WTC11 (cell line): ENCODE data around the gene PCDHB9. TPM values are rescaled to one million over a fixed set of nuclear protein-coding genes. Genes with fewer than 3 reads are reported as not detected.
"Not testable (repeated sequence)": the region's sequence is repeated elsewhere in the genome, so short reads cannot be mapped to it uniquely, and the experiment has no call there.

Experiments
- ATAC-seq: fragments of 200-7000 bp; cut with Tn5 transposase; 2 replicates; pipeline ENCODE4 v1.10.0; 2021; ENCODE audit warnings: mild to moderate bottlenecking, moderate library complexity
- CTCF ChIA-PET: fragments of 300-600 bp; sonication (Branson Sonifier 250); formaldehyde crosslinking; loops from one replicate; lab custom pipeline; 2021; ENCODE audit warnings: antibody characterized with exemption; lab: Charles Lee
- POLR2A ChIA-PET: fragments of 350-600 bp; sonication (Branson Sonifier 250); formaldehyde crosslinking; loops from one replicate; lab custom pipeline; 2021; ENCODE audit warnings: antibody characterized with exemption; lab: Charles Lee
- DNase-seq: peaks from one replicate; pipeline ENCODE4 v3.0.0; 2021; ENCODE audit warnings: low spot score
- H3K27ac Mint-ChIP-seq: 2 replicates; pipeline ENCODE4 v1.8.0; 2021; ENCODE audit warnings: mixed read lengths
- H3K27me3 Mint-ChIP-seq: 2 replicates; pipeline ENCODE4 v1.8.0; 2021; ENCODE audit warnings: low read depth, mild to moderate bottlenecking, moderate library complexity, mixed read lengths
- H3K36me3 Mint-ChIP-seq: 2 replicates; pipeline ENCODE4 v1.8.0; 2021; ENCODE audit warnings: mixed read lengths
- H3K4me1 Mint-ChIP-seq: 2 replicates; pipeline ENCODE4 v1.8.0; 2022; ENCODE audit warnings: mixed read lengths
- H3K4me3 Mint-ChIP-seq: 2 replicates; pipeline ENCODE4 v1.8.0; 2021; ENCODE audit warnings: mild to moderate bottlenecking, moderate library complexity, mixed read lengths
- H3K9me3 Mint-ChIP-seq: 2 replicates; pipeline ENCODE4 v1.8.0; 2021; ENCODE audit warnings: mixed read lengths
- EMX1 ChIP-seq: fragments of 250-450 bp; sonication (Bioruptor Pico); IDR thresholded peaks from 2 replicates; pipeline ENCODE4 v1.8.0; 2021; ENCODE audit warnings: mild to moderate bottlenecking
- FOXP1 ChIP-seq: sonication (generic); formaldehyde crosslinking; IDR thresholded peaks from 2 replicates; pipeline ENCODE4 v1.8.0; 2022; ENCODE audit warnings: missing genetic modification reagents, mild to moderate bottlenecking, moderate library complexity, borderline replicate concordance
- HMGA2 ChIP-seq: fragments of 250-450 bp; sonication (Bioruptor Pico); IDR thresholded peaks from 2 replicates; pipeline ENCODE4 v1.4.0; 2021; ENCODE audit warnings: mild to moderate bottlenecking, moderate library complexity
- NR2C2 ChIP-seq: sonication (generic); formaldehyde crosslinking; IDR thresholded peaks from 2 replicates; pipeline ENCODE4 v1.8.0; 2022; ENCODE audit warnings: mild to moderate bottlenecking, missing genetic modification reagents
- NR3C1 ChIP-seq: sonication (generic); formaldehyde crosslinking; conservative IDR thresholded peaks from 2 replicates; pipeline ENCODE4 v1.8.1; 2023; ENCODE audit warnings: low read depth, mild to moderate bottlenecking, missing genetic modification reagents
- SMAD4 ChIP-seq: sonication (generic); formaldehyde crosslinking; IDR thresholded peaks from 2 replicates; pipeline ENCODE4 v1.8.0; 2022; ENCODE audit warnings: mild to moderate bottlenecking, missing genetic modification reagents
- TEAD4 ChIP-seq: sonication (generic); formaldehyde crosslinking; IDR thresholded peaks from 2 replicates; pipeline ENCODE4 v1.8.0; 2022; ENCODE audit warnings: mild to moderate bottlenecking, missing genetic modification reagents
- ZNF396 ChIP-seq: fragments of 250-450 bp; sonication (Bioruptor Pico); IDR thresholded peaks from 2 replicates; pipeline ENCODE4 v1.8.0; 2021; ENCODE audit warnings: mild to moderate bottlenecking, moderate library complexity, borderline replicate concordance
- total RNA-seq: library from RNA; stranded (reverse); gene quantifications from 3 replicates; pipeline ENCODE4 v1.2.3, GENCODE V29; 2021
- TF ChIP-seq, protein P1 (sequence below): fragments of 200-600 bp; IDR thresholded peaks from 2 replicates; pipeline ENCODE4 v1.8.0; 2022; ENCODE audit warnings: antibody characterized with exemption
- TF ChIP-seq, protein P2 (sequence below): sonication (generic); formaldehyde crosslinking; IDR thresholded peaks from 2 replicates; pipeline ENCODE4 v1.8.0; 2022; ENCODE audit warnings: mild to moderate bottlenecking, missing genetic modification reagents
- TF ChIP-seq, protein P3 (sequence below): sonication (generic); formaldehyde crosslinking; IDR thresholded peaks from 2 replicates; pipeline ENCODE4 v1.8.1; 2022; ENCODE audit warnings: missing genetic modification reagents, borderline replicate concordance
- TF ChIP-seq, protein P4 (sequence below): sonication (generic); formaldehyde crosslinking; IDR thresholded peaks from 2 replicates; pipeline ENCODE4 v1.8.1; 2023; ENCODE audit warnings: mild to moderate bottlenecking, missing genetic modification reagents, borderline replicate concordance
- TF ChIP-seq, protein P5 (sequence below): sonication (generic); formaldehyde crosslinking; IDR thresholded peaks from 2 replicates; pipeline ENCODE4 v1.8.0; 2022; ENCODE audit warnings: mild to moderate bottlenecking, missing genetic modification reagents
- TF ChIP-seq, protein P6 (sequence below): fragments of 250-450 bp; sonication (Bioruptor Pico); IDR thresholded peaks from 2 replicates; pipeline ENCODE4 v1.9.0; 2021; ENCODE audit warnings: mild to moderate bottlenecking, borderline replicate concordance
- TF ChIP-seq, protein P7 (sequence below): sonication (generic); formaldehyde crosslinking; IDR thresholded peaks from 2 replicates; pipeline ENCODE4 v1.8.1; 2023; ENCODE audit warnings: mild to moderate bottlenecking, missing genetic modification reagents, moderate library complexity

PCDHB9 gene
- total RNA-seq, 1 experiment from 2014 or later = 2.3 TPM

DNA sequence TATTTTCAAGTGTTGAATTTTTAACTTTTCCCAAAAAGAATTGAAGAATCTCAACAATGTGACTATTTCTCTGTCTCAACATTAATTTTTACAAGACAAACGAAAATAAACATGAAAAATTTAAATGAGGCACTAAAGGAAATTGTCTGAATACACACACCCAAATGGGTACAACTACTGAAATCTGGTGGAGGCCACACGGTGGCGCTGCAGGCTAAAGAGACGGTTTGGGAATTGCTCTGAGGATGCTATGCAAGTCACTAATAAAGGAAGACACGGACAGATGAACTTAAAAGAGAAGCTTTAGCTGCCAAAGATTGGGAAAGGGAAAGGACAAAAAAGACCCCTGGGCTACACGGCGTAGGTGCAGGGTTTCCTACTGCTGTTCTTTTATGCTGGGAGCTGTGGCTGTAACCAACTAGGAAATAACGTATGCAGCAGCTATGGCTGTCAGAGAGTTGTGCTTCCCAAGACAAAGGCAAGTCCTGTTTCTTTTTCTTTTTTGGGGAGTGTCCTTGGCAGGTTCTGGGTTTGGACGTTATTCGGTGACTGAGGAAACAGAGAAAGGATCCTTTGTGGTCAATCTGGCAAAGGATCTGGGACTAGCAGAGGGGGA is 5.3 kb downstream of the PCDHB9 start, which contains the start of gene PCDHB10:
Gene PCDHB10 (plus strand): TSS at position 244 of the 616 bp plus-strand sequence. CDS start 200 bp downstream, at position 444.
- H3K9me3 Mint-ChIP-seq = peaks cover 25% of the 10 kb centered on the region
- POLR2A ChIA-PET = no interaction called here
- H3K4me3 Mint-ChIP-seq = peak within 1 kb of the TSS; percentile 58
- ATAC-seq = peak; percentile 88
- TF ChIP-seq TEAD4 (CRISPR knock-in tag) = no peak
- TF ChIP-seq, protein P1, sequence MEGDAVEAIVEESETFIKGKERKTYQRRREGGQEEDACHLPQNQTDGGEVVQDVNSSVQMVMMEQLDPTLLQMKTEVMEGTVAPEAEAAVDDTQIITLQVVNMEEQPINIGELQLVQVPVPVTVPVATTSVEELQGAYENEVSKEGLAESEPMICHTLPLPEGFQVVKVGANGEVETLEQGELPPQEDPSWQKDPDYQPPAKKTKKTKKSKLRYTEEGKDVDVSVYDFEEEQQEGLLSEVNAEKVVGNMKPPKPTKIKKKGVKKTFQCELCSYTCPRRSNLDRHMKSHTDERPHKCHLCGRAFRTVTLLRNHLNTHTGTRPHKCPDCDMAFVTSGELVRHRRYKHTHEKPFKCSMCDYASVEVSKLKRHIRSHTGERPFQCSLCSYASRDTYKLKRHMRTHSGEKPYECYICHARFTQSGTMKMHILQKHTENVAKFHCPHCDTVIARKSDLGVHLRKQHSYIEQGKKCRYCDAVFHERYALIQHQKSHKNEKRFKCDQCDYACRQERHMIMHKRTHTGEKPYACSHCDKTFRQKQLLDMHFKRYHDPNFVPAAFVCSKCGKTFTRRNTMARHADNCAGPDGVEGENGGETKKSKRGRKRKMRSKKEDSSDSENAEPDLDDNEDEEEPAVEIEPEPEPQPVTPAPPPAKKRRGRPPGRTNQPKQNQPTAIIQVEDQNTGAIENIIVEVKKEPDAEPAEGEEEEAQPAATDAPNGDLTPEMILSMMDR = peak; percentile 70; the same call in 1 of the 2 replicates
- peak; percentile 89 for DNase-seq
- H3K4me1 Mint-ChIP-seq = peaks cover 4% of the 10 kb centered on the region
- H3K27me3 Mint-ChIP-seq = peaks cover 4% of the 10 kb centered on the region
- no peak within 1 kb of the TSS for H3K27ac Mint-ChIP-seq
- H3K36me3 Mint-ChIP-seq = peaks cover 20% of the 10 kb centered on the region
- CTCF ChIA-PET = interaction anchor here (0.6 to 3.3 kb wide), 46 partner anchors 10 to 375 kb away, joined by 3 to 41 read pairs (median 4); partner anchors contain the start of genes PCDHB1, PCDHB12, PCDHB13 and PCDHB14

DNA sequence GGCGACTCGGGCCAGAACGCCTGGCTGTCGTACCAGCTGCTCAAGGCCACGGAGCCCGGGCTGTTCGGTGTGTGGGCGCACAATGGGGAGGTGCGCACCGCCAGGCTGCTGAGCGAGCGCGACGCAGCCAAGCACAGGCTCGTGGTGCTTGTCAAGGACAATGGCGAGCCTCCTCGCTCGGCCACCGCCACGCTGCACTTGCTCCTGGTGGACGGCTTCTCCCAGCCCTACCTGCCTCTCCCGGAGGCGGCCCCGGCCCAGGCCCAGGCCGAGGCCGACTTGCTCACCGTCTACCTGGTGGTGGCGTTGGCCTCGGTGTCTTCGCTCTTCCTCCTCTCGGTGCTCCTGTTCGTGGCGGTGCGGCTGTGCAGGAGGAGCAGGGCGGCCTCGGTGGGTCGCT is 7.4 kb downstream of the PCDHB9 start:
- H3K4me3 Mint-ChIP-seq, ATAC-seq, POLR2A ChIA-PET, H3K27me3 Mint-ChIP-seq, H3K27ac Mint-ChIP-seq, H3K4me1 Mint-ChIP-seq, DNase-seq: not testable (repeated sequence)
- Mint-ChIP-seq H3K36me3 (peaks cover 16% of the 10 kb centered on the region), H3K9me3 (peaks cover 24% of the 10 kb centered on the region)
- CTCF ChIA-PET = interaction anchor here (1.4 kb wide), 1 partner anchor 12 kb away, joined by 7 read pairs; the partner anchor contains the start of gene PCDHB16

DNA sequence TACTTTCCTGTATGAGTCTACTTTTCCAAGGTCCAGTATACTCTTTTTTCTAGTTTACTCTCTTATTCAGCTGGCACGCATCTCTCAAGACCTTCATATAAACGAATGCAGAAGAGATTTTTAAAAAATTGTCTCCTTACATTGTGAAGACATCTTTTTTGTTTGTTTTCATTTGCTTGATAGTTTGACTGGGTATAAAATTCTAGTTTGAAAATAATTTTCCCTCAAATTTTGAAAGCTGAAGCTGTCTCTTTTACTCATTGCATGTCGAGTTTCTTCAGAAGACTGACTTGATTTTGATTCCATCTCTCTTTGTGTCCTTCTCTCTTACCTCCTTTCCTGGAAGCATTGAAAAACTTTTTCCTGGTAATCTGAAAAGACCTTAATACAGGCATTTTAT is 9.4 kb downstream of the PCDHB9 start:
- POLR2A ChIA-PET = no interaction called here
- CTCF ChIA-PET = interaction anchor here (0.8 to 2.6 kb wide), 5 partner anchors 9 to 50 kb away, joined by 3 to 14 read pairs (median 6); partner anchors contain the start of genes PCDHB14, PCDHB16 and PCDHB9
- peaks cover 30% of the 10 kb centered on the region for H3K9me3 Mint-ChIP-seq
- TF ChIP-seq, protein P2, sequence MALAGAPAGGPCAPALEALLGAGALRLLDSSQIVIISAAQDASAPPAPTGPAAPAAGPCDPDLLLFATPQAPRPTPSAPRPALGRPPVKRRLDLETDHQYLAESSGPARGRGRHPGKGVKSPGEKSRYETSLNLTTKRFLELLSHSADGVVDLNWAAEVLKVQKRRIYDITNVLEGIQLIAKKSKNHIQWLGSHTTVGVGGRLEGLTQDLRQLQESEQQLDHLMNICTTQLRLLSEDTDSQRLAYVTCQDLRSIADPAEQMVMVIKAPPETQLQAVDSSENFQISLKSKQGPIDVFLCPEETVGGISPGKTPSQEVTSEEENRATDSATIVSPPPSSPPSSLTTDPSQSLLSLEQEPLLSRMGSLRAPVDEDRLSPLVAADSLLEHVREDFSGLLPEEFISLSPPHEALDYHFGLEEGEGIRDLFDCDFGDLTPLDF (CRISPR knock-in tag) = no peak
- TF ChIP-seq, protein P3, sequence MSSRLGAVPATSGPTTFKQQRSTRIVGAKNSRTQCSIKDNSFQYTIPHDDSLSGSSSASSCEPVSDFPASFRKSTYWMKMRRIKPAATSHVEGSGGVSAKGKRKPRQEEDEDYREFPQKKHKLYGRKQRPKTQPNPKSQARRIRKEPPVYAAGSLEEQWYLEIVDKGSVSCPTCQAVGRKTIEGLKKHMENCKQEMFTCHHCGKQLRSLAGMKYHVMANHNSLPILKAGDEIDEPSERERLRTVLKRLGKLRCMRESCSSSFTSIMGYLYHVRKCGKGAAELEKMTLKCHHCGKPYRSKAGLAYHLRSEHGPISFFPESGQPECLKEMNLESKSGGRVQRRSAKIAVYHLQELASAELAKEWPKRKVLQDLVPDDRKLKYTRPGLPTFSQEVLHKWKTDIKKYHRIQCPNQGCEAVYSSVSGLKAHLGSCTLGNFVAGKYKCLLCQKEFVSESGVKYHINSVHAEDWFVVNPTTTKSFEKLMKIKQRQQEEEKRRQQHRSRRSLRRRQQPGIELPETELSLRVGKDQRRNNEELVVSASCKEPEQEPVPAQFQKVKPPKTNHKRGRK (CRISPR knock-in tag) = no peak
- TF ChIP-seq, protein P4, sequence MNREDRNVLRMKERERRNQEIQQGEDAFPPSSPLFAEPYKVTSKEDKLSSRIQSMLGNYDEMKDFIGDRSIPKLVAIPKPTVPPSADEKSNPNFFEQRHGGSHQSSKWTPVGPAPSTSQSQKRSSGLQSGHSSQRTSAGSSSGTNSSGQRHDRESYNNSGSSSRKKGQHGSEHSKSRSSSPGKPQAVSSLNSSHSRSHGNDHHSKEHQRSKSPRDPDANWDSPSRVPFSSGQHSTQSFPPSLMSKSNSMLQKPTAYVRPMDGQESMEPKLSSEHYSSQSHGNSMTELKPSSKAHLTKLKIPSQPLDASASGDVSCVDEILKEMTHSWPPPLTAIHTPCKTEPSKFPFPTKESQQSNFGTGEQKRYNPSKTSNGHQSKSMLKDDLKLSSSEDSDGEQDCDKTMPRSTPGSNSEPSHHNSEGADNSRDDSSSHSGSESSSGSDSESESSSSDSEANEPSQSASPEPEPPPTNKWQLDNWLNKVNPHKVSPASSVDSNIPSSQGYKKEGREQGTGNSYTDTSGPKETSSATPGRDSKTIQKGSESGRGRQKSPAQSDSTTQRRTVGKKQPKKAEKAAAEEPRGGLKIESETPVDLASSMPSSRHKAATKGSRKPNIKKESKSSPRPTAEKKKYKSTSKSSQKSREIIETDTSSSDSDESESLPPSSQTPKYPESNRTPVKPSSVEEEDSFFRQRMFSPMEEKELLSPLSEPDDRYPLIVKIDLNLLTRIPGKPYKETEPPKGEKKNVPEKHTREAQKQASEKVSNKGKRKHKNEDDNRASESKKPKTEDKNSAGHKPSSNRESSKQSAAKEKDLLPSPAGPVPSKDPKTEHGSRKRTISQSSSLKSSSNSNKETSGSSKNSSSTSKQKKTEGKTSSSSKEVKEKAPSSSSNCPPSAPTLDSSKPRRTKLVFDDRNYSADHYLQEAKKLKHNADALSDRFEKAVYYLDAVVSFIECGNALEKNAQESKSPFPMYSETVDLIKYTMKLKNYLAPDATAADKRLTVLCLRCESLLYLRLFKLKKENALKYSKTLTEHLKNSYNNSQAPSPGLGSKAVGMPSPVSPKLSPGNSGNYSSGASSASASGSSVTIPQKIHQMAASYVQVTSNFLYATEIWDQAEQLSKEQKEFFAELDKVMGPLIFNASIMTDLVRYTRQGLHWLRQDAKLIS = no peak
- TF ChIP-seq HMGA2 (CRISPR knock-in tag) = no peak
- TF ChIP-seq, protein P5, sequence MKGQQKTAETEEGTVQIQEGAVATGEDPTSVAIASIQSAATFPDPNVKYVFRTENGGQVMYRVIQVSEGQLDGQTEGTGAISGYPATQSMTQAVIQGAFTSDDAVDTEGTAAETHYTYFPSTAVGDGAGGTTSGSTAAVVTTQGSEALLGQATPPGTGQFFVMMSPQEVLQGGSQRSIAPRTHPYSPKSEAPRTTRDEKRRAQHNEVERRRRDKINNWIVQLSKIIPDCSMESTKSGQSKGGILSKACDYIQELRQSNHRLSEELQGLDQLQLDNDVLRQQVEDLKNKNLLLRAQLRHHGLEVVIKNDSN (CRISPR knock-in tag) = no peak
- TF ChIP-seq, protein P6, sequence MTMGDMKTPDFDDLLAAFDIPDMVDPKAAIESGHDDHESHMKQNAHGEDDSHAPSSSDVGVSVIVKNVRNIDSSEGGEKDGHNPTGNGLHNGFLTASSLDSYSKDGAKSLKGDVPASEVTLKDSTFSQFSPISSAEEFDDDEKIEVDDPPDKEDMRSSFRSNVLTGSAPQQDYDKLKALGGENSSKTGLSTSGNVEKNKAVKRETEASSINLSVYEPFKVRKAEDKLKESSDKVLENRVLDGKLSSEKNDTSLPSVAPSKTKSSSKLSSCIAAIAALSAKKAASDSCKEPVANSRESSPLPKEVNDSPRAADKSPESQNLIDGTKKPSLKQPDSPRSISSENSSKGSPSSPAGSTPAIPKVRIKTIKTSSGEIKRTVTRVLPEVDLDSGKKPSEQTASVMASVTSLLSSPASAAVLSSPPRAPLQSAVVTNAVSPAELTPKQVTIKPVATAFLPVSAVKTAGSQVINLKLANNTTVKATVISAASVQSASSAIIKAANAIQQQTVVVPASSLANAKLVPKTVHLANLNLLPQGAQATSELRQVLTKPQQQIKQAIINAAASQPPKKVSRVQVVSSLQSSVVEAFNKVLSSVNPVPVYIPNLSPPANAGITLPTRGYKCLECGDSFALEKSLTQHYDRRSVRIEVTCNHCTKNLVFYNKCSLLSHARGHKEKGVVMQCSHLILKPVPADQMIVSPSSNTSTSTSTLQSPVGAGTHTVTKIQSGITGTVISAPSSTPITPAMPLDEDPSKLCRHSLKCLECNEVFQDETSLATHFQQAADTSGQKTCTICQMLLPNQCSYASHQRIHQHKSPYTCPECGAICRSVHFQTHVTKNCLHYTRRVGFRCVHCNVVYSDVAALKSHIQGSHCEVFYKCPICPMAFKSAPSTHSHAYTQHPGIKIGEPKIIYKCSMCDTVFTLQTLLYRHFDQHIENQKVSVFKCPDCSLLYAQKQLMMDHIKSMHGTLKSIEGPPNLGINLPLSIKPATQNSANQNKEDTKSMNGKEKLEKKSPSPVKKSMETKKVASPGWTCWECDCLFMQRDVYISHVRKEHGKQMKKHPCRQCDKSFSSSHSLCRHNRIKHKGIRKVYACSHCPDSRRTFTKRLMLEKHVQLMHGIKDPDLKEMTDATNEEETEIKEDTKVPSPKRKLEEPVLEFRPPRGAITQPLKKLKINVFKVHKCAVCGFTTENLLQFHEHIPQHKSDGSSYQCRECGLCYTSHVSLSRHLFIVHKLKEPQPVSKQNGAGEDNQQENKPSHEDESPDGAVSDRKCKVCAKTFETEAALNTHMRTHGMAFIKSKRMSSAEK = no peak
- TF ChIP-seq FOXP1 = no peak
- no peak for TF ChIP-seq NR3C1 (CRISPR knock-in tag)
- TF ChIP-seq ZNF396 (CRISPR knock-in tag) = no peak
- TF ChIP-seq, protein P7, sequence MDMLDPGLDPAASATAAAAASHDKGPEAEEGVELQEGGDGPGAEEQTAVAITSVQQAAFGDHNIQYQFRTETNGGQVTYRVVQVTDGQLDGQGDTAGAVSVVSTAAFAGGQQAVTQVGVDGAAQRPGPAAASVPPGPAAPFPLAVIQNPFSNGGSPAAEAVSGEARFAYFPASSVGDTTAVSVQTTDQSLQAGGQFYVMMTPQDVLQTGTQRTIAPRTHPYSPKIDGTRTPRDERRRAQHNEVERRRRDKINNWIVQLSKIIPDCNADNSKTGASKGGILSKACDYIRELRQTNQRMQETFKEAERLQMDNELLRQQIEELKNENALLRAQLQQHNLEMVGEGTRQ (CRISPR knock-in tag) = no peak
- no peak for TF ChIP-seq EMX1 (CRISPR knock-in tag)
- TF ChIP-seq NR2C2 (CRISPR knock-in tag) = no peak
- TF ChIP-seq SMAD4 = no peak
- TF ChIP-seq TEAD4 (CRISPR knock-in tag) = no peak

More for the DNA sequence above, 9.4 kb downstream of the PCDHB9 start:
- Mint-ChIP-seq H3K4me1 (peaks cover 10% of the 10 kb centered on the region), H3K4me3 (no peak overlapping the region), H3K27ac (no peak overlapping the region), H3K36me3 (peaks cover 24% of the 10 kb centered on the region), H3K27me3 (no peaks in the 10 kb centered on the region; the same call in none of the 2 replicates)
- DNase-seq (no peak), ATAC-seq (no peak)
